Sciatic nerve (tissue), 2 donors: ENCODE measurements around the gene SELENOI. TPM values are rescaled to one million over a fixed set of nuclear protein-coding genes. Genes with fewer than 3 reads are reported as not detected.
"Not testable (repeated sequence)": the region's sequence is repeated elsewhere in the genome, so short reads cannot be mapped to it uniquely, and the experiment has no call there.

Source experiments
- ATAC-seq: fragments of 200-7000 bp; cut with Tn5 transposase; one replicate; pipeline ENCODE4 v1.9.1; 2020; ENCODE audit warnings: mild to moderate bottlenecking, moderate library complexity
- DNase-seq: peaks from one replicate; pipeline ENCODE4 v3.0.0-alpha.2; 2020; ENCODE audit warnings: low spot score
- intact Hi-C: fragments of 100-400 bp; cut with DNase I; formaldehyde crosslinking; loops from one replicate; pipeline ENCODE4 v1.14.2; 2022
- total RNA-seq: library from RNA; stranded (reverse); fragmentation: NEBNext Ultra II Directional; extraction: Animal tissue kit (Norgen Biotek cat#: 25700); gene quantifications from one replicate; pipeline ENCODE4 v1.2.1, GENCODE V29; 2021
- donor health status: DM: no; HTN: no; CAD: no.
- donor health status: DM: no; HTN: no; CAD: no.

SELENOI gene, protein sequence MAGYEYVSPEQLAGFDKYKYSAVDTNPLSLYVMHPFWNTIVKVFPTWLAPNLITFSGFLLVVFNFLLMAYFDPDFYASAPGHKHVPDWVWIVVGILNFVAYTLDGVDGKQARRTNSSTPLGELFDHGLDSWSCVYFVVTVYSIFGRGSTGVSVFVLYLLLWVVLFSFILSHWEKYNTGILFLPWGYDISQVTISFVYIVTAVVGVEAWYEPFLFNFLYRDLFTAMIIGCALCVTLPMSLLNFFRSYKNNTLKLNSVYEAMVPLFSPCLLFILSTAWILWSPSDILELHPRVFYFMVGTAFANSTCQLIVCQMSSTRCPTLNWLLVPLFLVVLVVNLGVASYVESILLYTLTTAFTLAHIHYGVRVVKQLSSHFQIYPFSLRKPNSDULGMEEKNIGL
- total RNA-seq: 30.2 TPM

DNA sequence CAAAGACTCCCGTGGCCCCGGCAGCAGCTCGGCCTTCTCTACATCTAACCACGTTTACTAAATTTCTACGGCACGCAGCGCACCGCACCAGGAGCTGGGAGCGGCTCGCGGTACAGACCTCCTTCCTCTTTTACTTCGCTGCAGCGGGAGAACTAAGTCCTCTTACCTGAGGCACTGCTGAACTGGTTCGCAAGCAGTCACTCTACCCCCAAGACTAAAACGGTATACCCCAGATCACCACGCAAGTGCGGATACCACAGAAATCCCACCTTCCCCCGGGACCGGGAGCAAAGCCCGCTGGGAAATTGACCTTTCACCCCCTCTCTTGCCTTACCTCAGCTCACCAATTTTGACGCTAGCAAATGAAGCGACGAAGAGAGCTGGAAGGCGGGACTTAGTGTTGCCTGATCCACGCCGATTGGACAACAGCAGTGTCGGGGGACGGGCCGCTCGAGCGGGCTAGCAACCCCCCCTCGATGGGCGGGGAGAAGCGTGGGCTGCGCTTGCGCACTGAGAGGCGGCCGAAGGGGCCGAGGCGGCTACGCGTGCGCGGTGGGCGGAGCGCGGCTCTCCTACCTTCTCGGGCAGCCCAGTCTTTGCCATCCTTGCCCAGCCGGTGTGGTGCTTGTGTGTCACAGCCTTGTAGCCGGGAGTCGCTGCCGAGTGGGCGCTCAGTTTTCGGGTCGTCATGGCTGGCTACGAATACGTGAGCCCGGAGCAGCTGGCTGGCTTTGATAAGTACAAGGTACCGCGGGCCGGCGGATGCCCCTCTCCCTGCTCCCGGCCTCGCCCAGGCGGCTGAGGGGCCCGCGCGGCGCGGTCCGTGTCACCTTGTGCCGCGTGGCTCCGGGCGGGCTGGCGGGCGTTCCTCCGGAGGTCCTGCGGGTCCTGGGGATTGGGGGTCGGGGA lies at the start of gene SELENOI:
Gene SELENOI, plus strand, starts transcription at position 599 of the 909 bp plus-strand sequence. Its CDS starts 90 bp downstream, at position 689.
- intact Hi-C loops: no loop called here
- DNase-seq (peak; percentile 99), ATAC-seq (peak; percentile 99)

DNA sequence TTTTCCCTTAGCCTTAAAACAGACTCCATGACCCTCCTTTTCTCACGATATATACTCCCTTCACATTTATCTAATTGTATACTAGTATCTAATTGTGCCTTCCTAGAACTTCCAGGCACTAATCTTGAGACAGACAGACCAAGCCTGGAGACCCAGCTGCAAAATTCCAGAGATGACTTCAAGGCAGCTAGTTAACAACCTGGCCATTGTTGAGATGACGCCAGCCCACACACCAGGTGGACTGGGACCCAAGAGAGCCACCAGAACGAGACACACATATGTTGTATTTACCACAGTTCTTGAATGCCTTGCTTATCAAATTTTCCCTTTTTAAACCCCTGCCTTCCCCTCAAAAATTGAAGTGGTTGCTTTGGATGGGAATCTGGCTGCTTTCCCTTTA lies 48.9 kb upstream of the SELENOI start:
- no peak for DNase-seq
- intact Hi-C loops: no loop called here
- no peak for ATAC-seq

DNA sequence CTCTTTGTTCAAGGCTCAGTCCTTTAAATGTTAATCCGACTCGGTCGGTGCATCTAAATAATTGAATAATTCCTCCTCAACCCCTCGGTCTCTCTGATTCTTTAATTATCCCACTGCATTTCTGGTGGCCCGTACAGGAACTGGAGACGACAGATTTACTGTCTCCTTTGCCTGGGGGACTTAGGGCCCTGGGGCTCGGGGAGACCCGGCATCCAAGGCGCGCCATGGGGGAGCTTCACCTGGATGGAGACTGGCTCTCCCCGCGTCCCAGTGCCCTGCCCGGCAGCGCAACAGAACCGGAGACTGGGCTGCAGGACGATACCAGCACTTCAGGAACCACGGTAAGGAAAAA lies 47.7 kb upstream of the SELENOI start:
- no peak for DNase-seq
- intact Hi-C loops: no loop called here
- peak; percentile 34 for ATAC-seq

DNA sequence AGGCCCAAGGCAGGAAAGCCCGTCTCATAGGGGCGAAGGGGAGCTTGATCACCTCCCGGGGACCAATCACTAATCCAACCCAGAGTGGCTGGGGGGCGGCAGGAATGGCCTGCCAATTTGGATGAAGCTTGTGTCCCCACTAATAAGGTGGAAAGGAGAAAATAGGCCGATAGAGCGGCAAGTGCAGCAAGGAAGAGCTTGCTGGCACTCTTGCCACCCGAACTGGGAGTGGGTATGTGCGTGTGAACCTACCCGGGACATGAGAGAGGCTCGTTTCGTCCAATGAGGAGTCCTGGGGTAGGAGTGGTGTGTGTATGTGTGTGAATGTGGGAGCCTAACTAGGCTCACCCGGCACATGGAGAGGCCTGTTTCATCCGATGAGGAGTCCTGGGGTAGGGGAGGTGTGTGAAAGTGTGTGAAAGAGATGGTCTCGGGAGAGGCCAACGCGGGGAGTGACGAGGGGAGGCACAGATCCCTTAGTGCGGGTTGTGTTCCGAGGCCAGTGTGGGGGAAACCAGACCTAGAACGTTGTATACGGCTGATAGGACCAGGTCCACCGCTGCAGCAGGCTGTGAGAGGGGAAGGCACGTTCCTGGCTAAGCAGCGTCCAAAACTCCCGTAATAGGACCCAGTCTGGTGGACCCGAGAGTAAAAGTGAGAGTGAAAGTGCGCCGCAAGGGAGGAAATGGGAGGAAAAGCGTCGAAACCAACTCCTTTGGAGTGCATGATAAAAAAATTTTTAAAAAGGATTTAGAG lies 47.1 kb upstream of the SELENOI start:
- intact Hi-C loops: no loop called here
- DNase-seq: no peak
- ATAC-seq: peak; percentile 88

DNA sequence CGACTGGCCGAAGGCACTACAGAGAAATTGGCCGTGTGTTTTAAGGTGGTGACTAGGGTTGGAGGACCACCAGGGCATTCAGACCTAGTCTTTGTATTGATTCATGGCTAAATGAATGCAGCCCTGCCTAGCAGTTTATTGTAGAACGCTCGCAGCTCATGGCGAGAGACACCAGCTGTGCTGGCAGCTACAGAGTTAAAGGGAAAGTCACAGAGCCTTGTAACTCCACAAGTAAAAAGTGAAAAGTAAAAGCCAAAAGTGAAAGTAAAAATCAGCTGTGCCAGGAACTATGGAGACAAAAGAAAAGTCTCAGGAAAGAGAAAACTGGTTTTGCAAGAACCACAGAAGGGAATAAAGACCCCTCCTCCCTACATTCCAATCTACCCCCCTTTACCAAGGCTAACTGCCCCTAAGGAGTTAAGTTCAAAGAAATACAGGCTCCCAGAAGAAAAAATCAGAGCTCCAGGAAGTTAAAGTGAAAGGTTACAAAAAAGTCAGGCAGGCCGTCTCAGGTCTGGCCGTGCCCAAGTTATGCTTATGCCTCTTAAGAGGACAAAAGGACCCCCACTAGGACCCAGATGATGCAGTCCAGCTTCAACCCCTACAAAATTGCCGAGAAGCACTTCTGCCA lies 46.4 kb upstream of the SELENOI start:
- DNase-seq (no peak), ATAC-seq (peak; percentile 69)
- intact Hi-C loops: no loop called here

DNA sequence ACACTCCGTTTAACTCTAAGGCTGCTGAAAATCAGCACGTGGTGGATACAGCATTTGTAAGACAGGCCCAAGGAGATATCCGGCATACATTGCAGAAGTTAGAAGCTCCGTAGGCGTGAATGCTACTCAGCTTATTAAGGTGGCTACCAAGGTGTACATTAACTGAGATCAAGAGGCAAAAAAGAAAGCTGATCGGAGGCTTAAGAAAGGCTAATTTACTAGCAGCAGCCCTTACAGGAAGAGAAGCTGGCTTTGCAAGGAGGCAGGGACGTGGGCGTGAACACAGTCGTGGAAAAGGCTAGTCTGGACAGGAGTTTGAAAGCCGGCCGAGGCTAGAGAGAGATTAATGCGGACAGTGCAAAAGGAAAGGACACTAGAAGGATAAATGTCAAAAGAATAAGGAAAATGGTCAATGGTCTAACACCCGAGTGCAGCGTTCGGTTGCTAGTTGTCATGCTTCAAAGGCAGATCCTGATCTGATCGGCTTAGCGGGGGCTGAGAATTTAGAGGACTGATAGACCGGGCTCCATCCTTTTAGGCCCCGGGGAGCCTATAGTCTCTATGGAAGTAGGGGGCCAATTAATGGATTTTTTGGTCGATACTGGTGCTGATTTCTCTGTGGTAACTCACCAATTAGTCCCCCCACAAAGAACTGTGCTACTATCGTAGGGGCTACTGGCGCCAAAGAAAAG lies 45.6 kb upstream of the SELENOI start:
- intact Hi-C loops: no loop called here
- peak; percentile 56 for ATAC-seq

DNA sequence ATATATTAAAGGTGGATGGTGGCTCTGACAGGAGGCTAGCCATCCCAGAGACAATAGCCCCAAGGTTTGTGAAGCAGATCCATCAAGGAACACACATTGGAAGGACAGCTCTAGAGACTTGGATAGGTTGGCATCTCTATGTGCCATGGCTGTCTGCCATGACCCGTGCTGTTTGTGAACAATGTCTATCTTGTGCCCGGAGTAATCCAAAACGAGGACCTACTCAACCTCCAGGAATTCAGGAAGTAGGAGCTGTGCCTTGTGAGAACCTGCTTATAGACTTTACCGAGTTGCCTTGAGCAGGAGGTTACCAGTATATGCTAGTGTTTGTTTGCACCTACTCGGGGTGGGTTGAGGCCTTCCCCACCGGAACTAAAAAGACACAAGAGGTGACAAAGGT lies 43.1 kb upstream of the SELENOI start:
- intact Hi-C loops: no loop called here
- ATAC-seq (no peak), DNase-seq (no peak)

More for the DNA sequence above, 45.6 kb upstream of the SELENOI start:
- no peak for DNase-seq

DNA sequence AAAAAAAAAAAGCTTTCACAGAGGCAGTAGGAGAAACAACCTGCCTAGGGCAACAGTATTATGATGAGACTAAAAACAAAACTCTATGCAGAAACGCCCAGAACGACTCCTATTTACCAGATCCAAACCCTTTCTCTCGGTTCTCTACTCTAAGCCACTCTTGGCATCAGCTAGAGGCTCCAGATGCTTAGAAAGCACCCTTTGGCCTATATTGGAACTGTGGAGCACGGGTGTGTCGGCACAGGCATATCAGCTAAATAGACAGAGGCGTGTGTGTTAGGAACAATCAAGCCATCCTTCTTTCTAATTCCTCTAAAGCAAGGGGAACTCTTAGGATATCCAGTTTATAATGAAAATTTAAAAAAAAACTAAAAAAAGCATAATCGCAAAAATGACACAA lies 40.8 kb upstream of the SELENOI start:
- ATAC-seq: peak; percentile 80
- DNase-seq, intact Hi-C loops: not testable (repeated sequence)

DNA sequence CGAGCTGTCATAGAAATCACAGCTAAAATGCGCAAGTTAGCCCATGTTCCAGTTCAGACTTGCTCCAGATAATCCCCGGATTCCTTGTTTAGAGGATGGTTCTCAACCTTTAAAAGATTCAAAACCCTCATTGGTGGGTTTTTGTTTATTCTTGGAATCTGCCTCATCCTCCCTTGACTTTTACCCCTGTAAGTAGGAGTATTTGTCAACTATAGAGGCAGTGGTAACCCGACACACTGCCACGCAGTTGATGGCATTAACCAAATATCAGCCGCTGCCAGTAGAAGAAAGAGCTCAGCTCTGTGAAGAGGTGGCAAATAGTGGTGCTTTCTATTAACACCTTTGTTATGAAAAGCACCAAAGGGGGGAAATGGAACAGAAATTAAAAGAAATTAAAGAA lies 40.4 kb upstream of the SELENOI start:
- intact Hi-C loops: no loop called here
- no peak for ATAC-seq
- DNase-seq: no peak

DNA sequence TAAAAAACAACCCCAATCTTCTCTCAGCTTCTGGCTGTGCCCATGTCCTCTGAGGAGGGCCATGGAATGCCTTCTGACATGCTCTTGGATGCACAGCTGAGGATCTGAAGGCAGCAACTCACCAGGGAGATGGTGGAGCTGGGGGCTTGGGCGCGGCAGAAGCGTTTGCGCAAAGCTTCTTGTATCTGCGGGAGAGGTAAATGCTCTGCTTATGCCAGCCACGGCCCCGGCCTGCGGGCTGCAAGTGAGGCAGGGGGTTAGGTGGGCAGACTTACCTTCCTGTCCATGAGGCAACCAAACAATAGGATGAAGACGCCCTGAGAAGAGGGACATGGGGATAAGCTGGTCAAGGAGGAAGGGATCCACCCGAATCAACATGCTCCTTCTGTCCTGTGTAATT lies 36.0 kb upstream of the SELENOI start:
- ATAC-seq (no peak), DNase-seq (no peak)
- intact Hi-C loops: no loop called here

DNA sequence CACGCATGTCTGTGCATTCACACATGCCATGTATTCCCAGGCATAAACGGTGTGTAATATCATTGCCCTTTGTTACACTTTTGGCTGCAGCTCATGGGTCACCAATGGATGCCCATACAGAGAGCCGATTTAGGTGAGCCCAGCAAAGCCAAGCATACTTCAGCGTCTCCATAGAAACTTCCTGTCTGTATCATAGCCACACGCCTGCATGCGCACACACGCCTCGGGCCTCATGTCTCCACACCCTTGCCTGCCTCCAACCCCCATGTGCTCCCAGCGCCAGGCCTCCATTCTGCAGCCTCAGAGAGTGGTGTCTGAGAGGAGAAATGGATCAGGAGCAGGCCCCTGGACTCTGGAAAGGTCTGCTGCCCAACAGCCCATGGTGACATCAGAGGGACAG lies 33.5 kb upstream of the SELENOI start:
- intact Hi-C loops: no loop called here
- ATAC-seq (no peak), DNase-seq (no peak)

DNA sequence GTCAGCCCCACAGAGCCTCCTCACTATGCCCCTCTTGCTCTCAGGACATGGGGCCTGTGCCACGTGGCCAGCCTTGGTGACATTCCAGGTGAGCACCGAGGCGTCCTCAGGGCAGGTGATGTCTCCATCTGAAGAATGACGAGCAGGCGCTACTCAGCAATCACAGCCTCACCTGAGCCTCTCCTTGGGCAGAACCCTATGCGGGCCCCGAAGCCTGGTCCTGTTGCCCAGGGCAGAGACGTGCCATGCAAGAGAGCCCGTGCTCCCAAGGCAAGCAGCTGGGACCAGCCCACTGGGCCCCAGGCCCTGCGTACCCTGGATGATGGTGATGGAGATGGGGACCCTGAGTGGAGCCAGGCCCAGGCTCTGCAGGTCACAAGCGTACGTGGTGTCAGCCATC lies 32.5 kb upstream of the SELENOI start:
- DNase-seq: no peak
- ATAC-seq: no peak
- intact Hi-C loops: no loop called here

DNA sequence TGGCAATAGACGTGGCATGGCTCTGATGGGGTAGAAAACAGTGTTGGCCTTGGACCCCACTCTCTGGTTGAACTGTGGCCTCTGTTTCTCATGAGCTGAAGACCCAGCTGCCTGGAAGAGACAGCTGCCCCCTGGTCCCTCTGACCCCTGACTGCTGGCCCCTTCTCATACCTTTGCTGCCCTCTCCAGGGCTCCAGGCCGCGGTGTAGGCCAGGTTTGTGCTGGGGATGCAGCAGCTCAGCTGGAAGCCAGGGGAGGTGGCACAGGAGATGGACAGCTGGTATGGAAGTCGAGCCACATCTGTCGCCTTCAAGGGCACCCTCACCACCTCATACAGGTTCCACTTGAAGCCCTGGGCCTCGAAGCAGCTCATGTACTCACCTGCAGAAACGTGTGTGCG lies 31.7 kb upstream of the SELENOI start:
- ATAC-seq (no peak), DNase-seq (no peak)
- intact Hi-C loops: no loop called here

DNA sequence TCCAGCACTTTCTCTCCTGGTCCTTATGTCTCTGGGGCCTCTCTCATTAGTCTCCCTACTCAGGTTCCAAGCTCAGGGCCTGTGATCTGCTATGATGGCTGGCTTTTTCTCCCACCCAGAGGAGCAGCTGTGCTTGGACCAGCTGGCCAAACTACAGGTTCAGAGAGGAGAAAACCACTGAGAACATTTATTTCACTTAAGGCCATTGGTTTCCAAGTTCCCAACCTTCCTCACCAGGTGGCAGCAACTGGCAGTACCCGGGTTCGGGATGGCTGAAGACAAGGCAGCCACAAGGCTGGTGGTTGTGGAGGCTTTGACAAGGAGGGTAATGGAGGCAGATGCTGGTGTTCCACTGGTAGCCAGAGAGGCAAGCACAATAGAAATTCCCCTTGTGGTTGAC lies 29.9 kb upstream of the SELENOI start:
- intact Hi-C loops: no loop called here

DNA sequence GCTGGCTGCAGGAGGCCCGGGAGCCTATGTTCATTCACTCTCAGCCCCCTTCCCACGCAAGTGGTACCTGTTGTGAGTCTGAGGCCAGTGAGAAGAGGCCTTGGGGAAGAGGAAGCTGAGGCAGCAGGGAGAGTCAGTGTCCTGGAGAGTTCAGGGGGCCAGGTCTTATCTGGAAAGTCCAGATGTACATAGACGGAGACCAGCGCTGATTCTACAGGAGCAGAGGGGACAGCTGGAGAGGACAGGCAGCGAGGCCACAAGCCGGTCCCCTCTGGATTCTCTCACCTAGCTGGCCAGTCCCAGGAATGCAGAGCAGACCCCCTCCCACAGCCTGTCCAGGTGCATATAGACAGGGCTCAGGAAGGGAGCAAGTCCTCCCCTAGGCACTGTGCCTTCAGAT lies 29.1 kb upstream of the SELENOI start:
- intact Hi-C loops: no loop called here

More for the DNA sequence above, 29.9 kb upstream of the SELENOI start:
- ATAC-seq (no peak), DNase-seq (no peak)

DNA sequence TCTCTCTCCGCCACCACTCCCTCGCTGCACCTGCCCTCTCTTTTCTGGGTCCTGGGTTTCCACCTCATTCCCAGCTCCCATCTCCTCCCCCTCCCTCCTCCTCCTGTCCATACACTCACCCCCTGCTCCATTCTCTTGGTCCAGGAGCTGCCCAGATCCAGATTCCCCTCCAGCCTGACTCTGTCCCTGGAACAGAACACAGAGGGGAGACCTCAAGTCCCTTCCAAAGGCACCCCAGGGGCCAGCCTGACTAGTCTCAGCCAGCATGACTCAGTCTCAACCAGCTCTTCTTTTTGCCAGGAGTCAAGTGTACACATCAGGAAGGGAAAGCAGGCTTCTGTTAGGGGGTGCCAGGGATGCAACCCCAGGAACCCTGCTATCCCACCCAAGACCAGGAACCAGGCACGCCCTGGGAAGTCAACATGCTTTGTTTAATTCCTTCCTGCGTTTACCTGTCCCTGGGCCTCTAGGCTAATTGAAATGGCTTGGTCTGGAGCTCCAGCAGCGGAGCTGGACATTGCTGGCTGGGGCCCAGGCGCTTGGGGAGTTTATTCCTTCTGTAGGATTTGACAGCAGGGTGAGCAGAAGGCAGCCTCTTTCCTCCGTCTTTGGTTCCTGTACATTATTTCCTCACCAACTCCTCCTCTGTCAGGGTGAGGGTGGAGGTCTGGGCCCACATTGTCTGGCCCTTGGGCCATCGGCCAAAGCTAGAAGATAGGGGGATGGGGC lies 28.4 kb upstream of the SELENOI start:
- DNase-seq (no peak), ATAC-seq (no peak)
- intact Hi-C loops: no loop called here

More for the DNA sequence above, 29.1 kb upstream of the SELENOI start:
- DNase-seq: no peak
- no peak for ATAC-seq

DNA sequence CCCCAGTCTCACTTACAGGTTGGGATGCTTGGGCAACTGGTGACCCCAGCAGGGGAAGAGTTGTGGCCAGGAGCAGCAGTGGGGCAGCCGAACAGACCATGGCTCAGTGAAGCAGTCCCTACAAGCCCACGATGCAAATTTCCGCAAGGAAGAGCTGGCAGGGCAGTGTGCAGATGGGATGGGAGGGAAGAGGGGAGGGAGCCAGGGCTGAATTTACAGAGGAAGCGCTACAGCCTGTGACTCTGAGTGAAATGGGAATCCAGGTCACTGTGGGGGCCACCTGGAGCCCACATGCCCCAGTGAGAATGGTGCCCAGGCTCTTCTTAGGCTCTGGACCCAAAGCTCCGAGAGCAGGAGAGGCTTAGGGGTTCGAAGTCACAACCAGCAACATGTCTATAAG lies 27.0 kb upstream of the SELENOI start:
- DNase-seq: no peak
- intact Hi-C loops: no loop called here
- no peak for ATAC-seq

DNA sequence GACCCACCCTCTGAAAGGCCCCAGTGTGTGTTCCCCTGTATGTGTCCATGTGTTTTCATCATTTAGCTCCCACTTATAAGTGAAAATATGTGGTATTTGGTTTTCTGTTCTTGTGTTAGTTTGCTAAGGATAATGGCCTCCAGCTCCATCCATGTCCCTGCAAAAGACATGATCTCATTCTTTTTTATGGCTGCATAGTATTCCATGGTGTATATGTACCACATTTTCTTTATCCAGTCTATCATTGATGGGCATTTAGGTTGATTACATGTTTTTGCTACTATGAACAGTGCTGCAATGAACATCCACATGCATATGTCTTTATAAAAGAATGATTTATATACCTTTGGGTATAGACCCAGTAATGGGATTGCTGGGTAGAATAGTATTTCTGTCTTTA lies 21.5 kb upstream of the SELENOI start:
- not testable (repeated sequence) for ATAC-seq, DNase-seq
- intact Hi-C loops: loop anchor here (10.0 kb wide), 1 partner anchor 80 kb away; the partner anchor contains the start of genes HADHA and HADHB
